SU-DHL-6 (cell line): ENCODE data around the gene CCDC73.
A peak's percentile ranks its signal among the peaks of the same experiment; 100 is the strongest.

Experiments used
- EZH2phosphoT487 ChIP-seq: fragments of 200-600 bp; sonication (generic), shearing (Covaris generic); conservative IDR thresholded peaks from 2 replicates; pipeline ENCODE4 v1.6.1; 2018; ENCODE audit warnings: mild to moderate bottlenecking, antibody characterized with exemption, low read length, moderate library complexity, mixed read lengths
- TF ChIP-seq, protein P1 (sequence below): fragments of 200-600 bp; sonication (generic); IDR thresholded peaks from one replicate; pipeline ENCODE4 v1.5.1; 2017; ENCODE audit warnings: antibody characterized with exemption, mild to moderate bottlenecking, low read length, moderate library complexity; ENCODE audit not compliant: insufficient read depth, poor library complexity, severe bottlenecking

DNA sequence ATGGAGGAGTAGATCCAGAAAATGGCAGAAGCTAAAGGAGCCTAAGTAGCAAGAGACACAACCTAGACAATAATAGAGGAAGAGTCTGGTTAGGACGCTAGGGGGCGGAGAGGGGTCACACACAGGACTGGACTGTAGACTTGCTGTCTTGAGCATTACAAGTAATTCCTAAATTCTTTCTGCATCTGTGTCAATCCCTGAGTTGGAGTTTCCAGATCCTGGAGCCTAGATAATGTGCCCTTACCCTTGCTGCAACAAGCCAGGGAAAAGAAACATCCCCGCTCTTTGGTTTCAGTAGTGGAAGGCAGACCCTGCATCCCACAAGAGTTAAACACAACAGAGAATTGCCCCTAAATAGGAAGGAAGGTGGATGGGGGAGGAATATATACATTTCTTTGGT lies 14.9 kb upstream of the CCDC73 start:
- TF ChIP-seq, protein P1, sequence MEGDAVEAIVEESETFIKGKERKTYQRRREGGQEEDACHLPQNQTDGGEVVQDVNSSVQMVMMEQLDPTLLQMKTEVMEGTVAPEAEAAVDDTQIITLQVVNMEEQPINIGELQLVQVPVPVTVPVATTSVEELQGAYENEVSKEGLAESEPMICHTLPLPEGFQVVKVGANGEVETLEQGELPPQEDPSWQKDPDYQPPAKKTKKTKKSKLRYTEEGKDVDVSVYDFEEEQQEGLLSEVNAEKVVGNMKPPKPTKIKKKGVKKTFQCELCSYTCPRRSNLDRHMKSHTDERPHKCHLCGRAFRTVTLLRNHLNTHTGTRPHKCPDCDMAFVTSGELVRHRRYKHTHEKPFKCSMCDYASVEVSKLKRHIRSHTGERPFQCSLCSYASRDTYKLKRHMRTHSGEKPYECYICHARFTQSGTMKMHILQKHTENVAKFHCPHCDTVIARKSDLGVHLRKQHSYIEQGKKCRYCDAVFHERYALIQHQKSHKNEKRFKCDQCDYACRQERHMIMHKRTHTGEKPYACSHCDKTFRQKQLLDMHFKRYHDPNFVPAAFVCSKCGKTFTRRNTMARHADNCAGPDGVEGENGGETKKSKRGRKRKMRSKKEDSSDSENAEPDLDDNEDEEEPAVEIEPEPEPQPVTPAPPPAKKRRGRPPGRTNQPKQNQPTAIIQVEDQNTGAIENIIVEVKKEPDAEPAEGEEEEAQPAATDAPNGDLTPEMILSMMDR = peak; percentile 24
- no peak for TF ChIP-seq EZH2phosphoT487
